H9 (cell line): Measurements from ENCODE around the gene EMC9. TPM values are rescaled to one million over a fixed set of nuclear protein-coding genes. Genes with fewer than 3 reads are reported as not detected.

Experiments
- DNase-seq: peaks from one replicate; pipeline ENCODE4 v3.0.0-alpha.2; 2017
- H2AFZ ChIP-seq: one replicate; pipeline ENCODE4 v1.6.1; 2013; ENCODE audit warnings: mild to moderate bottlenecking, low read length, control low read depth, moderate library complexity
- H2AK5ac ChIP-seq: 2 replicates; pipeline ENCODE4 v1.6.1; 2013; ENCODE audit warnings: low read length, control low read depth, mixed read lengths; ENCODE audit not compliant: insufficient read length
- H2BK120ac ChIP-seq: one replicate; pipeline ENCODE4 v1.6.1; 2013; ENCODE audit warnings: low read depth, mild to moderate bottlenecking, low read length, control low read depth, inconsistent platforms; ENCODE audit not compliant: poor library complexity, severe bottlenecking
- H2BK12ac ChIP-seq: 2 replicates; pipeline ENCODE4 v1.6.1; 2013; ENCODE audit warnings: low read length, control low read depth, mixed read lengths, low read depth; ENCODE audit not compliant: insufficient read length
- H2BK15ac ChIP-seq: 2 replicates; pipeline ENCODE4 v1.6.1; 2013; ENCODE audit warnings: low read depth, low read length, control low read depth
- H2BK20ac ChIP-seq: one replicate; pipeline ENCODE4 v1.6.1; 2013; ENCODE audit warnings: low read depth, mild to moderate bottlenecking, low read length, control low read depth, inconsistent platforms; ENCODE audit not compliant: poor library complexity, severe bottlenecking
- H2BK5ac ChIP-seq: 2 replicates; pipeline ENCODE4 v1.6.1; 2013; ENCODE audit warnings: low read length, control low read depth, mixed read lengths; ENCODE audit not compliant: insufficient read length
- H3K14ac ChIP-seq: 2 replicates; pipeline ENCODE4 v1.6.1; 2013; ENCODE audit warnings: low read length, control low read depth; ENCODE audit not compliant: insufficient read depth
- H3K18ac ChIP-seq: 2 replicates; pipeline ENCODE4 v1.6.1; 2013; ENCODE audit warnings: low read depth, mild to moderate bottlenecking, mixed read lengths, low read length, control low read depth; ENCODE audit not compliant: insufficient read length
- H3K23ac ChIP-seq: 2 replicates; pipeline ENCODE4 v1.6.1; 2013; ENCODE audit warnings: low read length, control low read depth, mixed read lengths, low read depth; ENCODE audit not compliant: insufficient read length
- H3K23me2 ChIP-seq: 2 replicates; pipeline ENCODE4 v1.6.1; 2013; ENCODE audit warnings: low read depth, mild to moderate bottlenecking, mixed read lengths, low read length, control low read depth; ENCODE audit not compliant: insufficient read length, poor library complexity, severe bottlenecking
- H3K27ac ChIP-seq: 2 replicates; pipeline ENCODE4 v1.5.1; 2013; ENCODE audit warnings: low read length, control low read depth, mixed read lengths, low read depth; ENCODE audit not compliant: insufficient read length
- H3K27me3 ChIP-seq: 2 replicates; pipeline ENCODE4 v1.6.1; 2013; ENCODE audit warnings: low read length, control low read depth, inconsistent platforms; ENCODE audit not compliant: insufficient read depth
- H3K4ac ChIP-seq: 2 replicates; pipeline ENCODE4 v1.6.1; 2013; ENCODE audit warnings: low read depth, mild to moderate bottlenecking, control low read depth, inconsistent platforms, low read length, moderate library complexity
- H3K4me1 ChIP-seq: 2 replicates; pipeline ENCODE4 v1.6.1; 2013; ENCODE audit warnings: low read length, control low read depth, inconsistent platforms; ENCODE audit not compliant: insufficient read depth
- H3K4me2 ChIP-seq: 2 replicates; pipeline ENCODE4 v1.6.1; 2013; ENCODE audit warnings: low read length, control low read depth, mixed read lengths; ENCODE audit not compliant: insufficient read length, insufficient read depth
- H3K56ac ChIP-seq: 2 replicates; pipeline ENCODE4 v1.6.1; 2013; ENCODE audit warnings: low read depth, mild to moderate bottlenecking, mixed read lengths, low read length, control low read depth; ENCODE audit not compliant: insufficient read length
- H3K79me1 ChIP-seq: 2 replicates; pipeline ENCODE4 v1.6.1; 2013; ENCODE audit warnings: low read depth, mild to moderate bottlenecking, moderate library complexity, low read length, control low read depth, inconsistent platforms; ENCODE audit not compliant: insufficient read depth, poor library complexity, severe bottlenecking
- H3K79me2 ChIP-seq: 2 replicates; pipeline ENCODE4 v1.6.1; 2013; ENCODE audit warnings: low read length, control low read depth, inconsistent platforms; ENCODE audit not compliant: insufficient read depth
- H3K9ac ChIP-seq: 2 replicates; pipeline ENCODE4 v1.6.1; 2013; ENCODE audit warnings: low read length, control low read depth, mixed read lengths; ENCODE audit not compliant: insufficient read length; ENCODE audit errors: extremely low read depth
- H3K9me3 ChIP-seq: one replicate; pipeline ENCODE4 v1.6.1; 2013; ENCODE audit warnings: low read depth, low read length, inconsistent platforms; ENCODE audit not compliant: control insufficient read depth
- H3T11ph ChIP-seq: one replicate; pipeline ENCODE4 v1.6.1; 2013; ENCODE audit warnings: mild to moderate bottlenecking, low read length, control low read depth, inconsistent platforms
- H4K20me1 ChIP-seq: one replicate; pipeline ENCODE4 v1.6.1; 2013; ENCODE audit not compliant: control insufficient read depth, insufficient read length, insufficient read depth
- H4K5ac ChIP-seq: 2 replicates; pipeline ENCODE4 v1.6.1; 2013; ENCODE audit warnings: low read depth, mild to moderate bottlenecking, mixed read lengths, low read length, control low read depth; ENCODE audit not compliant: insufficient read length
- H4K8ac ChIP-seq: replicated peaks from 2 replicates; pipeline ENCODE4 v1.6.1; 2013; ENCODE audit warnings: low read length, control low read depth, mixed read lengths, low read depth; ENCODE audit not compliant: insufficient read length
- H4K91ac ChIP-seq: 2 replicates; pipeline ENCODE4 v1.6.1; 2013; ENCODE audit warnings: low read depth, mild to moderate bottlenecking, moderate library complexity, mixed read lengths, low read length, control low read depth; ENCODE audit not compliant: insufficient read length
- H3K27ac Mint-ChIP-seq, 3 experiments: 2 replicates in 2 of 3; 3 replicates in 1 of 3; pipeline ENCODE4 v1.8.0; 2020 to 2021; ENCODE audit warnings: mixed read lengths in 3 of 3, mild to moderate bottlenecking in 1 of 3, moderate library complexity in 1 of 3
- H3K27me3 Mint-ChIP-seq: 2 replicates; pipeline ENCODE4 v1.8.0; 2021; ENCODE audit warnings: low read depth, mild to moderate bottlenecking, moderate library complexity, mixed read lengths
- H3K36me3 Mint-ChIP-seq, 3 experiments: 2 replicates in 2 of 3; 3 replicates in 1 of 3; pipeline ENCODE4 v1.8.0; 2020 to 2021; ENCODE audit warnings: low read depth in 3 of 3, mixed read lengths in 3 of 3; ENCODE audit not compliant: insufficient read depth in 1 of 3
- H3K4me1 Mint-ChIP-seq, 2 experiments: 2 replicates each; pipeline ENCODE4 v1.8.0; 2020; ENCODE audit warnings: mixed read lengths in 2 of 2
- H3K4me3 Mint-ChIP-seq, 2 experiments: 2 replicates in 1 of 2; 3 replicates in 1 of 2; pipeline ENCODE4 v1.8.0; 2020 to 2021; ENCODE audit warnings: mild to moderate bottlenecking in 2 of 2, mixed read lengths in 2 of 2, moderate library complexity in 1 of 2
- H3K9me3 Mint-ChIP-seq, 2 experiments: 2 replicates in 1 of 2; 3 replicates in 1 of 2; pipeline ENCODE4 v1.8.0; 2020; ENCODE audit warnings: mild to moderate bottlenecking in 2 of 2, mixed read lengths in 2 of 2, moderate library complexity in 1 of 2
- CTCF ChIP-seq: fragments of 200-600 bp; sonication (generic); conservative IDR thresholded peaks from 3 replicates; pipeline ENCODE4 v1.8.0; 2021; ENCODE audit warnings: antibody characterized with exemption, mild to moderate bottlenecking
- WGBS: extraction: QIAGEN DNeasy Blood & Tissue Kit; methylation state at CpG from one replicate; pipeline ENCODE4 v1.1.7; 2013; ENCODE audit warnings: missing lambda C conversion rate, low lambda C conversion rate, mixed read lengths; ENCODE audit not compliant: insufficient read length; ENCODE audit errors: extremely low coverage; 5-methylcytosine and 5-hydroxymethylcytosine counted together
- total RNA-seq: library from RNA; stranded (reverse); gene quantifications from 2 replicates; pipeline ENCODE4 v1.2.1, GENCODE V29; 2021

Gene EMC9
- total RNA-seq, 1 experiment from 2014 or later = 52.9 TPM

DNA sequence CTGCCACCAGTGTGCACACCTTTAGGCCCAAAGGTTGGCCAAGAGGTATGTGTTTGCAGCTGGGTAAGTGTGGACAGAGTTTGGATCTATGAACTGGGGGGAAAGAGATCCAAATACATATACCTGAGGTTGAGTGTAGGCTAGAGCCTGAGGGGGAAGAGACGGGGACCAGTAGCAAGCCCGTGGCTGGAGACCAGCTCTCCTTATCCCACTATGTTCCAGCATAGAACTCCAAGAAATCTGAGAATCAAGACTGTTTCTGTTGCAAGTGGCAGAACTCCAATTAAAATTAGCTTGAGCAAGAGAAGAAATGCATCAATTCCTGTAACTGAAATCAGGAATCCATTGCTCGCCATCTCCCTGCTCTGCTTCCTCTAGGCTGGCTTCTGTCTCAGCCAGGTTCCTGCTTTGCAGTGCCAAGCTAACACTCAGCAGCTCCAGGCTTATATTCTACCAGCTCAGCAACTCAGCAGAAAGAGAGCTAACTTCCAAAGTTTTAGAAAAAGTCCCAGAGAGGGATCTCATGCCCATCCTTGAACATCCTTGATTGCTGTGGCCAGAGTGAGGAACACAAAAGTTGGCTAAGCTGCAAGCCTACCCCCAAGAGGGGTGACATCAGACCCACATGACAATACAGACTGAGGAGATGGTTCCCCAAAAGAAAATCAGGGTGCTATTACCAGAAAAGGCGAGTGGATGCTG is 48.7 kb downstream of the EMC9 start:
- peaks cover 0 to 2% of the 10 kb centered on the region in 2 experiments; a peak in 3 of 5 replicates for H3K9me3 Mint-ChIP-seq
- H3K9ac ChIP-seq = no peak overlapping the region
- no peaks in the 10 kb centered on the region; the same call in 1 of the 2 replicates for H3K4me1 ChIP-seq
- no peak overlapping the region for H2AK5ac ChIP-seq
- H2BK20ac ChIP-seq = no peak overlapping the region
- no peak overlapping the region for H3K4me2 ChIP-seq
- H3K79me2 ChIP-seq = no peaks in the 10 kb centered on the region; the same call in 1 of the 2 replicates
- peak overlapping the region in 2 of 3 experiments; percentile 97 to 98; a peak in 3 of 7 replicates for H3K27ac Mint-ChIP-seq
- peaks cover 21 to 41% of the 10 kb centered on the region in 2 experiments for H3K4me1 Mint-ChIP-seq
- H3K23ac ChIP-seq = no peak overlapping the region
- no peak overlapping the region for H2BK15ac ChIP-seq
- peak overlapping the region; percentile 51 for H2BK12ac ChIP-seq
- H2BK5ac ChIP-seq = no peak overlapping the region
- no peaks in the 10 kb centered on the region for H3K9me3 ChIP-seq
- no peak overlapping the region for H2AFZ ChIP-seq
- DNase-seq = no peak
- H3K27ac ChIP-seq = no peak overlapping the region
- H4K8ac ChIP-seq = no peak overlapping the region
- no peak overlapping the region for H3K14ac ChIP-seq
- H3K56ac ChIP-seq = no peak overlapping the region
- no peak overlapping the region for H2BK120ac ChIP-seq
- TF ChIP-seq CTCF = no peak
- no peaks in the 10 kb centered on the region for H3K79me1 ChIP-seq
- no peaks in the 10 kb centered on the region for H3K27me3 ChIP-seq
- H3K23me2 ChIP-seq = peaks cover 6% of the 10 kb centered on the region
- peaks cover 4% of the 10 kb centered on the region for H3K27me3 Mint-ChIP-seq
- H4K91ac ChIP-seq = no peak overlapping the region
- H3K4ac ChIP-seq = no peak overlapping the region
- no peak overlapping the region for H3K18ac ChIP-seq
- WGBS = no CpG with 5 or more reads among the region's 4 CpGs
- H3K36me3 Mint-ChIP-seq = peaks cover 12 to 20% (median 13%) of the 10 kb centered on the region in 3 experiments; a peak in 6 of 7 replicates
- H4K20me1 ChIP-seq = no peaks in the 10 kb centered on the region
- no peak overlapping the region for H4K5ac ChIP-seq
- peak overlapping the region in 1 of 2 experiments; percentile 93; a peak in 3 of 5 replicates for H3K4me3 Mint-ChIP-seq
- no peak overlapping the region for H3T11ph ChIP-seq
